ENCODE data around the gene TRIM72. TPM values are rescaled to one million over a fixed set of nuclear protein-coding genes. Genes with fewer than 3 reads are reported as not detected.

TRIM72 gene
- total and polyA plus RNA-seq, 2 of the 8 experiments (the other 6 are each of a cell fraction or from before 2014, with no cell fraction given) = 0.57 to 2.1 TPM

DNA sequence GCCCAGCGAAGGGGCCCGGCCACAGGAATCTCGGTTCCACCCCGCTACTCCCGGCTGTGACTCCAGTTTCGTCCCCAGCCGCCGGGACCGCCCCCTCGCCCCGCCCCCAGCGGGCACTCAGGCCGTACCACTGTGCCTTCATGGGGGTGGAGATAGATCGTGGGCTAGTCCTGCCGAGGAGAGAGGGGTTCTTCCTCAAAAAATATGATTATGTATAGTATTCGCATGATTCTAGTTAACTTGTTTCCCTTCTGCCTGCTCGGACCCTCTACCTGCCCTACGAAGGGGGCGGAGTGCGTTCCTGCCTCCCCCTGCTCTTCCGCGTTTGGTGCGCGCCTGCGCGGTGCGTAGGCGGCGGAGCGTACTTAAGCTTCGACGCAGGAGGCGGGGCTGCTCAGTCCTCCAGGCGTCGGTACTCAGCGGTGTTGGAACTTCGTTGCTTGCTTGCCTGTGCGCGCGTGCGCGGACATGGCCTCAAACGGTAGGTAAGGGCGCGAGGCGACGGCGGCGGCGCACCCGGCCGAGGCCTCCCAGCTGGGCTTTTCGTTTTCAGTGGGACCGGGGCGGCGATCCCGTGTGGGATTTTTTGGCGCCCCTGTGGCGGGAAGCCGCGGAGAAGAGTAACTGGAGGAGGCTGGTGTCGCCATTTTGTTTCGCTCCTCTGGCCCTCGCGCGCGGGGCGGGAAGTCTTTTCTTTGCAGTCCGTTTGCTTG, 34.0 kb upstream of the TRIM72 start, which contains the start of gene FUS (continued):
- TF ChIP-seq, protein P1, sequence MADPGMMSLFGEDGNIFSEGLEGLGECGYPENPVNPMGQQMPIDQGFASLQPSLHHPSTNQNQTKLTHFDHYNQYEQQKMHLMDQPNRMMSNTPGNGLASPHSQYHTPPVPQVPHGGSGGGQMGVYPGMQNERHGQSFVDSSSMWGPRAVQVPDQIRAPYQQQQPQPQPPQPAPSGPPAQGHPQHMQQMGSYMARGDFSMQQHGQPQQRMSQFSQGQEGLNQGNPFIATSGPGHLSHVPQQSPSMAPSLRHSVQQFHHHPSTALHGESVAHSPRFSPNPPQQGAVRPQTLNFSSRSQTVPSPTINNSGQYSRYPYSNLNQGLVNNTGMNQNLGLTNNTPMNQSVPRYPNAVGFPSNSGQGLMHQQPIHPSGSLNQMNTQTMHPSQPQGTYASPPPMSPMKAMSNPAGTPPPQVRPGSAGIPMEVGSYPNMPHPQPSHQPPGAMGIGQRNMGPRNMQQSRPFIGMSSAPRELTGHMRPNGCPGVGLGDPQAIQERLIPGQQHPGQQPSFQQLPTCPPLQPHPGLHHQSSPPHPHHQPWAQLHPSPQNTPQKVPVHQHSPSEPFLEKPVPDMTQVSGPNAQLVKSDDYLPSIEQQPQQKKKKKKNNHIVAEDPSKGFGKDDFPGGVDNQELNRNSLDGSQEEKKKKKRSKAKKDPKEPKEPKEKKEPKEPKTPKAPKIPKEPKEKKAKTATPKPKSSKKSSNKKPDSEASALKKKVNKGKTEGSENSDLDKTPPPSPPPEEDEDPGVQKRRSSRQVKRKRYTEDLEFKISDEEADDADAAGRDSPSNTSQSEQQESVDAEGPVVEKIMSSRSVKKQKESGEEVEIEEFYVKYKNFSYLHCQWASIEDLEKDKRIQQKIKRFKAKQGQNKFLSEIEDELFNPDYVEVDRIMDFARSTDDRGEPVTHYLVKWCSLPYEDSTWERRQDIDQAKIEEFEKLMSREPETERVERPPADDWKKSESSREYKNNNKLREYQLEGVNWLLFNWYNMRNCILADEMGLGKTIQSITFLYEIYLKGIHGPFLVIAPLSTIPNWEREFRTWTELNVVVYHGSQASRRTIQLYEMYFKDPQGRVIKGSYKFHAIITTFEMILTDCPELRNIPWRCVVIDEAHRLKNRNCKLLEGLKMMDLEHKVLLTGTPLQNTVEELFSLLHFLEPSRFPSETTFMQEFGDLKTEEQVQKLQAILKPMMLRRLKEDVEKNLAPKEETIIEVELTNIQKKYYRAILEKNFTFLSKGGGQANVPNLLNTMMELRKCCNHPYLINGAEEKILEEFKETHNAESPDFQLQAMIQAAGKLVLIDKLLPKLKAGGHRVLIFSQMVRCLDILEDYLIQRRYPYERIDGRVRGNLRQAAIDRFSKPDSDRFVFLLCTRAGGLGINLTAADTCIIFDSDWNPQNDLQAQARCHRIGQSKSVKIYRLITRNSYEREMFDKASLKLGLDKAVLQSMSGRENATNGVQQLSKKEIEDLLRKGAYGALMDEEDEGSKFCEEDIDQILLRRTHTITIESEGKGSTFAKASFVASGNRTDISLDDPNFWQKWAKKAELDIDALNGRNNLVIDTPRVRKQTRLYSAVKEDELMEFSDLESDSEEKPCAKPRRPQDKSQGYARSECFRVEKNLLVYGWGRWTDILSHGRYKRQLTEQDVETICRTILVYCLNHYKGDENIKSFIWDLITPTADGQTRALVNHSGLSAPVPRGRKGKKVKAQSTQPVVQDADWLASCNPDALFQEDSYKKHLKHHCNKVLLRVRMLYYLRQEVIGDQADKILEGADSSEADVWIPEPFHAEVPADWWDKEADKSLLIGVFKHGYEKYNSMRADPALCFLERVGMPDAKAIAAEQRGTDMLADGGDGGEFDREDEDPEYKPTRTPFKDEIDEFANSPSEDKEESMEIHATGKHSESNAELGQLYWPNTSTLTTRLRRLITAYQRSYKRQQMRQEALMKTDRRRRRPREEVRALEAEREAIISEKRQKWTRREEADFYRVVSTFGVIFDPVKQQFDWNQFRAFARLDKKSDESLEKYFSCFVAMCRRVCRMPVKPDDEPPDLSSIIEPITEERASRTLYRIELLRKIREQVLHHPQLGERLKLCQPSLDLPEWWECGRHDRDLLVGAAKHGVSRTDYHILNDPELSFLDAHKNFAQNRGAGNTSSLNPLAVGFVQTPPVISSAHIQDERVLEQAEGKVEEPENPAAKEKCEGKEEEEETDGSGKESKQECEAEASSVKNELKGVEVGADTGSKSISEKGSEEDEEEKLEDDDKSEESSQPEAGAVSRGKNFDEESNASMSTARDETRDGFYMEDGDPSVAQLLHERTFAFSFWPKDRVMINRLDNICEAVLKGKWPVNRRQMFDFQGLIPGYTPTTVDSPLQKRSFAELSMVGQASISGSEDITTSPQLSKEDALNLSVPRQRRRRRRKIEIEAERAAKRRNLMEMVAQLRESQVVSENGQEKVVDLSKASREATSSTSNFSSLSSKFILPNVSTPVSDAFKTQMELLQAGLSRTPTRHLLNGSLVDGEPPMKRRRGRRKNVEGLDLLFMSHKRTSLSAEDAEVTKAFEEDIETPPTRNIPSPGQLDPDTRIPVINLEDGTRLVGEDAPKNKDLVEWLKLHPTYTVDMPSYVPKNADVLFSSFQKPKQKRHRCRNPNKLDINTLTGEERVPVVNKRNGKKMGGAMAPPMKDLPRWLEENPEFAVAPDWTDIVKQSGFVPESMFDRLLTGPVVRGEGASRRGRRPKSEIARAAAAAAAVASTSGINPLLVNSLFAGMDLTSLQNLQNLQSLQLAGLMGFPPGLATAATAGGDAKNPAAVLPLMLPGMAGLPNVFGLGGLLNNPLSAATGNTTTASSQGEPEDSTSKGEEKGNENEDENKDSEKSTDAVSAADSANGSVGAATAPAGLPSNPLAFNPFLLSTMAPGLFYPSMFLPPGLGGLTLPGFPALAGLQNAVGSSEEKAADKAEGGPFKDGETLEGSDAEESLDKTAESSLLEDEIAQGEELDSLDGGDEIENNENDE (IDR thresholded peaks at IDR 0.05; ENCODE audit: insufficient replicate concordance, low read length) = no peak
- no peak for TF ChIP-seq MAFK (IDR thresholded peaks at IDR 0.05; ENCODE audit: low read depth, low read length)
- TF ChIP-seq SIRT6 (IDR thresholded peaks at IDR 0.05; ENCODE audit: low read length) = peak; percentile 26
- no peak for TF ChIP-seq GABPA (IDR thresholded peaks at IDR 0.05; ENCODE audit: borderline replicate concordance, insufficient read depth, low read length)
- 0 out of 2 replicates have a peak, but pooled peaks have one; percentile 18 for TF ChIP-seq BRCA1 (IDR thresholded peaks at IDR 0.05; ENCODE audit: low read depth, low read length)
- TF ChIP-seq RXRA (IDR thresholded peaks at IDR 0.05; ENCODE audit: insufficient read depth, low read depth, low read length) = no peak
- TF ChIP-seq SAP30 (IDR thresholded peaks at IDR 0.05; ENCODE audit: insufficient read depth, insufficient replicate concordance, low read length) = no peak
- peak; percentile 100 for TF ChIP-seq TAF7 (optimal IDR thresholded peaks at IDR 0.05; ENCODE audit: borderline replicate concordance, low read depth, low read length)

All from H1 (cell line).